ENCODE results near the gene METAP2. TPM values are rescaled to one million over a fixed set of nuclear protein-coding genes. Genes with fewer than 3 reads are reported as not detected.

The METAP2 gene
- total RNA-seq, result 54.4 and 65.7 TPM in 2 replicates

GRCh38 chr12:95473884-95474659, at the start of gene METAP2:
Gene METAP2, plus strand, starts transcription at chr12:95474152. Its CDS starts 28 bp downstream, at chr12:95474180.

GRCh38 chr12:95551305-95551704, 77.4 kb downstream of the METAP2 start, which contains the start of gene USP44:
Gene USP44, minus strand, starts transcription at chr12:95551476. Its CDS starts 17,220 bp downstream, at chr12:95534256.

Small RNA genes lying within 50 kb of the gene (small RNA-seq; reads per million reads assigned to genes)
- gene RNU6-735P (ENCODE audit: low replicate concordance), result 0.20 reads per million

Other genes with a start within 250 kb of the METAP2 start
- 0.22 and 0.29 TPM in 2 replicates for gene USP44, start 77.3 kb downstream of the METAP2 start, total RNA-seq